HG02610 (cell line): Measurements from ENCODE around the gene C1orf232.

ENCODE experiments used
- ATAC-seq: cut with Tn5 transposase; IDR thresholded peaks from one replicate; pipeline ENCODE4 v1.9.1; 2021; ENCODE audit warnings: mild to moderate bottlenecking, moderate library complexity; ENCODE audit not compliant: unreplicated experiment

Gene C1orf232

GRCh38 chr1:26158271-26158907 is 10.4 kb downstream of the C1orf232 start:
- ATAC-seq = no peak

DNA sequence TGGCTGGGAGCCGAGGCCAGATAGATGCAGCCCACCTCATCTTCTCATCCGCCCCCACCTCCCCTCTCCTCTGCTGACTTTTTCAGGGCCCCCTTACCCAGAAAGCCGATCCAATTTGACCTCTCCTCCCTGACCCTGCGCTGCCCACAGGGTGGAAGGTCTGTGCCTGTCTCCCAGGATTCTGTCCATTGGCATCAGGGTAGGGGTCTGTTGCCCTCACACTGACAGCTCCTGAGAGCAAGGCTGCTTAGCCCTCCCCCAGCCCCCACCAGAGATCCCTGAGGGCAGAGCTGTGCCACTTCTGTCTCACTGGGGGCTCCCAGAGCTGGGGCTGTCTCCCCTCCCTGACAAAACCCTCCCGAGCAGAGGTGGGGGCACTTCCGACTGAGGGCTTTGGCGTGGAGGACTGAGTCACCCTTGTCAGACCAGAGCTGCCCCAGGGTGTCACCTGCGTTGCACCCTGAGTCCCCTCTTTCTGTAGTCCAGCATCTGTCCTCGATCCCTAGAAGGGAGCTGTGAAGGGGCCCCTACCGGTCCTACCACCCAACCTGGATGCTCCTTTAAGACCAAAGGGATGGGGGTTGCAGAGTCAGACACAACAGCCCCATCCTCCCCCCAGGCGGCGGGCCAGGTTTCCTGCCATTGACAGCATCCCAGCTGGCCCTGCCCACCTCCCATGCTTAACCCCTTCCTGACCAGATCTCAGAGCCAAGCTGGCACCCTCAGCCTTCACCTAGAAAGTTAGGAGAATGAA is 12.3 kb downstream of the C1orf232 start:
- no peak for ATAC-seq

- ATAC-seq = no peak
Measured at GRCh38 chr1:26155370-26156284, 13.1 kb downstream of the C1orf232 start.

DNA sequence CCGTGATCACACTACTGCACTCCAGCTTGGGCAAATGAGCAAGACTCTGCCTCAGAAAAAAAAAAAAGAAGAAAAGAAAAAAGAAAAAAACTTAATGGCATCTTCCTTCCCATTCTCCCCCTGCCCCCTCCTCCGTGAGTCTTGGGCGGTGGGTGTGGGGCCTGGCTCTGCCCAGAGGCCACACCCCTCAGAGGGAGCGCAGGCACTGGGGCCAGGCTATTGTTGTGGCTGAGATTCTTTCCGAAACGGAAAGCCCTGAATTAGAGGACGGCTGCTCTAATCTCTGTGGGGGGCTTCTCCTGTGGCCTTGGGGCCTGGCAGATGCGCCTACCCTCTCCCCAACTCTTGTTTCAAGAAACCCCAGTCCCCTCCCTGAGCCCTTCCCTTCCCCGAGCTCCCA is 14.0 kb downstream of the C1orf232 start:
- ATAC-seq = no peak

DNA sequence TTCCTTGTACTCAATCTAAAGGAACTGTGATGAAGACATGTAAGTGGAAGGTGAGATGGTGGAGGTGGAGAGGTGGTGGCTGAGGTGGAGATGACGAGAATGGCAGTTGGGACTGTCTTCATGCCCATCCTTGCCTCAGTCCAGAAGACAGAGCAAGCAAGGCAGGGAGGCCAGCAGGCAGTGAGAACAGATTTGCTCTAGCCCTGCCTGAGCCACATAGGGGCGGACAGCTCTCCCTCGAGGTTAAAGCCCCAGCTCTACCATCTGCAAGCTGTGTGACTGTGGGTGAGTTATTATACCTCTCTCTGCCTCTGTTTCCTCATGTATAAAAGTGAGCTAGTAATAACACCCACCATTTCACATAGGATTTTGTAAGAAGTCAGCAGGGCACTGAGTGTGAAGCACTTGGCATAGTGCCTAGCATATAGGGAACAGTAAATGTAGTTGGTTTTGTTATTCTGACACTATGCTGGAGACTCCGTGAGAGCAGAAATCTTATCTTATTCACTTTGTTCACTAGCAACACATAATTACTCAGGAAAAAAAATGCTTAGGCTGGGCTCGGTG is 14.7 kb downstream of the C1orf232 start:
- no peak for ATAC-seq

DNA sequence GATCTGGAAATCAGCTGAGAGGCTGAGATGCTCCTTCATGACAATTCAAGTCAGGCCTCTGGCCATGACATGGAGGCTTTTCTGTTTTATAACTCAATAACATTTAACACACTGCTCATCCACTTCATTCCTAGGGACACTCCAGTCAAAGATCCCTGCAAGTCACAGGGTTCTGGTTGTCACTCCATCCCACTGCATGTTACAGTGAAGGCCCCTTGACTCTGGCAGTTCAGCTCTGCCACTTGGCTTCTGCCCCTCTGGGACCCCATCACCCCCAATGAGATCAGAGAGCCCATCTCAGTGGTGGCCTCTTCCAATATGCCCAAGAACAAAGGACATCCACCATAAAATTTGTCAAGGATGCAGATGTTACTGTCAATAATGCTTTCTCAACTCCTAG is 19.9 kb downstream of the C1orf232 start:
- no peak for ATAC-seq

GRCh38 chr1:26145960-26146294 is 22.8 kb downstream of the C1orf232 start:
- ATAC-seq = no peak

DNA sequence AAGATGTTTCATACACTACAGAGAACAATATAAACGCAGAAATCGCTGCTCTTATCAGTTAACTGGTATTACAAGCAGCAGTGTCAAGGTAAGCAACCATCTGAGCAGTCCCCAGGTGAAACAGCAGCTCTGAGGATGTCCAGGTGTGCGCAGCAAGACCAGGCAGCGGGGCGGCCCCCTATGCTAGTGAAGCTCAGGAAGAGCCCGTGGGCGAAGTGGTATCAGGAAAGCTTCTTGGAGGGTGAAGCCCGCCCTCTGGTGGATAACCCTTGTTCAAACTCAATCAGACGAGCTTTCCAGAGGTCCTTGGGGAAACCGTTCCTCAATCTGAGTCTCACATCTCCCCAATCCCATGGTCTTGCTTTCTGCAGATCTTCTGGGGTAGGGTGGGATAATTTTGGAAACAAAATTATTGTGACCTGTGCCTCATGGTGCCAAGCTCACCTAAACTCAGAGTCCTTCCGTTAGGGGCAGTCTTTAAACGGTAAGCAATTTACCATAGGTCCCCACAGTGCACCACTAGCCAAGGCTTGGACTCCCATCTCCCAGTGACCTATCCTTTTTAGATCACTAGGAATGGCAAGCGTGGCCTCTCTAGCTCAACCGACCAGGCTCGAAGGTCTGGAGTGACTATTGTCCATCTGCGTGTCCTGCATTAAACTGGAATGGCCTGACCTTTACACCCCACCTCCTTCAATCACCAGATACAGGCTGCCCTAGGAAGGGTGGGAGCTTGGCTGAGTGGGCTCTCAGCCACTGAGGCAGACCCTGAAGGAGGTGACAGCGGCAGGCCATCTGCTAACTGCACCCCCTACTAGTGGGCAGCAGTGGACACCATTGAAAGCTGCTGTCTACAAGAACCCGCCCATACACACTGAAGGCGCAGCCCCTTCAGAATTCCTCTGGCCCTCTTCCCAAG is 23.5 kb downstream of the C1orf232 start:
- no peak for ATAC-seq

DNA sequence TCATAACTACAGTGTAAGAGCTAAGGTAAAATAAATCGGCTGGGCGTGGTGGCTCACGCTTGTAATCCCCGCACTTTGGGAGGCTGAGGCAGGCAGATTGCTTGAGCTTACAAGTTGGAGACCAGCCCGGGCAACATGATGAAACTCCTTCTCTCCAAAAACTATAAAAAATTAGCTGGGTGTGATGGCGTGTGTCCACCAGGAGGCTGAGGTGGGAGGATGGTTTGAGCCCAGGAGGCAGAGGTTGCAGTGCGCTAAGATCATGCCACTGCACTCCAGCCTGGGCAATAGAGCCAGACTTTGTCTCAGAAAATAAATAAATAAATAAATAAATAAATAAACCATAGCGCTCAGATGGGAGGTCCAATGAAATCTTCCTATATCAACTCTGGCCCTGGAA is 26.6 kb downstream of the C1orf232 start:
- no peak for ATAC-seq

DNA sequence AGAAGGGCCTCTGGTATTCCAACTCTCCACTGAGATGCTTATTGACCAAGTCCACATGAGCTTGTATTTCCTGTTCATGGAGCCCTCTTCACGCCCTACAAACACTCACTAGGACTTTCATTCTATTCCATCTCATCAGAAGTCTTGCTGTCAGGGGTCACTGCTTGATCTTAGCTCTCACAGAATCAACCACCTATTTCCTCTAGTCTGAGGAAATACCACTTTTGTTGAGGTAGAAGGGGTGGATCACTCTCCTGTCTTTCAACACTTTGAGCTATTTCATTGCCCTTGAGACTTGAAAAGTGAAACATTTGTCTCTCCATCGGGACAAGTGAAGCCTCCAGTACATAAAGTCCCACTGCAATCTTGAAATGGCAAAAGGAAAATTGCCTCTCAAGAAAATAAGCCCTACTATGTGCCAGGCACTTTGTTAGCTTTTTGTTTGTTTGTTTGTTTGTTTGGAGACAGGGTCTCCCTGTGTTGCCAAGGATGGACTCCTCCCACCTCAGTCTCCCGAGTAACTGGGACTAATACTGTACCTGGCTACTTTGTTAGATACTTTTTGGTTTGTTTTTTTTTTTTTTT is 29.7 kb downstream of the C1orf232 start:
- no peak for ATAC-seq

- ATAC-seq = no peak
Measured at GRCh38 chr1:26134466-26134865, 34.3 kb downstream of the C1orf232 start.

- no peak for ATAC-seq
Measured at GRCh38 chr1:26132834-26133167, 36.0 kb downstream of the C1orf232 start.

- no peak for ATAC-seq
Measured at GRCh38 chr1:26132128-26132833, 36.5 kb downstream of the C1orf232 start.

DNA sequence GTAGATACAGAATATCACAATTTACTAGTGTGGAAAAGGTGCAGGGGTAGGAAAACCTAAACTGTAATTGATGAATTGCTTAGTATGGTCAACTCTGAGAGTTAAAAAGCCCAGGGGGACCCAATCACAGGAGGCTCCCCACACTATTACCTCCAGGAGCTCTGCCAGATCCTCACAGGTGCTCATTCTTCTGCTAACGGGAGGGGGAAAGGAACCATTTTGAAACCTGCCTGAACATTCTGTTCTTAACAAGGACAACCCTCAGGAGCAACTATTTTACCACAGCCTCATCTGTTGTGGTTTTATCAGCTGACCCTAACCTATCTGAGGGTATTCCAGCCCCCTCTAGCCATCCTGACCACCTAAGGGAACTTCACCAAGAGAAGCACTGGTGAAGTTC is 38.1 kb downstream of the C1orf232 start:
- no peak for ATAC-seq

GRCh38 chr1:26129778-26130177 is 39.0 kb downstream of the C1orf232 start:
- no peak for ATAC-seq

- no peak for ATAC-seq
Measured at GRCh38 chr1:26127235-26128163, 41.3 kb downstream of the C1orf232 start.

DNA sequence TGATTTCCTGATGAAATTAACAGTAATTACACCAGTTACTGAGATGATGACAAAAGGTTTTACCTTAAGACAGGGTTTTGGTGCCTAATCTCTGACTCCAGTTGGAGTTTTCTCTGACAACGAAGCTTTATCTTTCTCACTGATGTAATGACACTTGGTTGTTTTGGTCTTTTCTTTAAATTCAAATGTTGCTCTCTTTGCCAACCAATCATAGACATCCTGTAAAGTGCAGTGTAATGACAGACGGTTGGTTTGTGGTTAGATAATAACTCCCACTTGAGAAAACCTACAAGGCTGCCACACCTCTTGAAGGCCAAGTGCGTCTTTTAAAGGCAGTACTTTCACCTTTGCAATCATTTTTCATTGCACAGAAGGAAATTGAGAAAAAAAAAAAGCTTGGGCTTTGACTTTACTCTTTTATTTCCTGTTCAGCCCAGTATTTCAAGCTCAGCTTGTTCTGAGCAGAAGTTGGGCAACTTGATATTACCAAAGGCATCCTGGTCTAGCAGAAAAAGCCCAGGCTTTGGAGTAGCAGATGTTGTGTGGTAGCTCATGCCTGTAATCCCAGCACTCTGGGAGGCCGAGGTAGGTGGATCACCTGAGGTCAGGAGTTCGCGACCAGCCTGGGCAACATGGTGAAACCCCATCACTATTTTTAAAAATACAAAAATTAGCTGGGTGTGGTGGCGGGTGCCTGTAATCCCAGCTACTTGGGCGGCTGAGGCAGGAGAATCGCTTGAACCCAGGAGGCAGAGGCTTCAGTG is 42.3 kb downstream of the C1orf232 start:
- peak; percentile 88 for ATAC-seq

DNA sequence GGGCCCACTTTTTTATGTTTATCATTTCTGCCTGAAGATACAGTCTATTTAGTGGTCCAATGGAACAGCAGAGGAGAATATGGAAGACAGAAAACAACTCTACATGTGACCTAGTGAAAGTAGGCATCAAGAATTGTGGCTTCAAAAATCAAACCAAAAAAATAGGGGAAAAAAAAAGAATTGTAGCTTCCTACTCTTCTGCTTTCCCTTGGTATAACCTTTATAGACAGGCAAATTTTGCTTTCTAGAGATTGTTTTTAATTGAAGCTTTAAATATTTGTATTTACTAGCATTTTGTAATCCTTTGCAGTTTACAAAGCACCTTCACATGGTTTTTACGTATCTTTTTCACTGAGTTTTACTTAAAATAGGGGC is 42.8 kb downstream of the C1orf232 start:
- ATAC-seq = no peak
